ENCODE results near the gene DGKG.

Gene DGKG

GRCh38 chr3:186303965-186304364, 58.1 kb downstream of the DGKG start:
- no peak for TF ChIP-seq CTCF (conservative IDR thresholded peaks at IDR 0.05; ENCODE audit: low read depth, low read length)
- DNase-seq (ENCODE audit: low read depth) = no peak
- H3K4me3 ChIP-seq (ENCODE audit: low read length) = no peak overlapping the region

GRCh38 chr3:186299327-186299726, 62.7 kb downstream of the DGKG start:
- DNase-seq (ENCODE audit: low read depth) = no peak
- no peak for TF ChIP-seq CTCF (conservative IDR thresholded peaks at IDR 0.05; ENCODE audit: low read depth, low read length)
- H3K4me3 ChIP-seq (ENCODE audit: low read length) = no peak overlapping the region

GRCh38 chr3:186298876-186299275, 63.2 kb downstream of the DGKG start:
- TF ChIP-seq CTCF (conservative IDR thresholded peaks at IDR 0.05; ENCODE audit: low read depth, low read length) = no peak
- no peak for DNase-seq (ENCODE audit: low read depth)
- no peak overlapping the region for H3K4me3 ChIP-seq (ENCODE audit: low read length)

- TF ChIP-seq CTCF (conservative IDR thresholded peaks at IDR 0.05; ENCODE audit: low read depth, low read length) = no peak
- DNase-seq (ENCODE audit: low read depth) = peak; percentile 70
- no peak overlapping the region for H3K4me3 ChIP-seq (ENCODE audit: low read length)
Observed at GRCh38 chr3:186290796-186291195, 71.2 kb downstream of the DGKG start.

- DNase-seq (ENCODE audit: low read depth) = peak; percentile 84
- TF ChIP-seq CTCF (conservative IDR thresholded peaks at IDR 0.05; ENCODE audit: low read depth, low read length) = no peak
- H3K4me3 ChIP-seq (ENCODE audit: low read length) = no peak overlapping the region
Observed at GRCh38 chr3:186287711-186288110, 74.3 kb downstream of the DGKG start.

GRCh38 chr3:186286114-186286513, 75.9 kb downstream of the DGKG start:
- H3K4me3 ChIP-seq (ENCODE audit: low read length) = no peak overlapping the region
- no peak for TF ChIP-seq CTCF (conservative IDR thresholded peaks at IDR 0.05; ENCODE audit: low read depth, low read length)
- no peak for DNase-seq (ENCODE audit: low read depth)

- TF ChIP-seq CTCF (conservative IDR thresholded peaks at IDR 0.05; ENCODE audit: low read depth, low read length) = no peak
- no peak for DNase-seq (ENCODE audit: low read depth)
- H3K4me3 ChIP-seq (ENCODE audit: low read length) = no peak overlapping the region
Observed at GRCh38 chr3:186284661-186285060, 77.4 kb downstream of the DGKG start.

Data from retinal pigment epithelial cell (primary cell).